Heart right ventricle (tissue), 16 donors: ENCODE measurements around the gene ACOXL. TPM values are rescaled to one million over a fixed set of nuclear protein-coding genes. Genes with fewer than 3 reads are reported as not detected.

ENCODE experiments used
- ATAC-seq, 8 donors: fragments of 200-7000 bp; cut with Tn5 transposase; one replicate each; pipeline ENCODE4 v1.9.1; 2020; ENCODE audit warnings: mild to moderate bottlenecking in 8 of 8, moderate library complexity in 8 of 8, moderate number of reproducible peaks in 1 of 8
- DNase-seq, 2 donors: peaks; one replicate each; pipeline ENCODE4 v3.0.0-alpha.2; 2020
- H3K27ac ChIP-seq, 10 donors: fragments of 200-600 bp; sonication (generic) in 2 of 10; one replicate each; pipeline versions ENCODE4 v1.5.0 to v1.8.0; 2020 to 2022; ENCODE audit warnings: mild to moderate bottlenecking in 3 of 10
- H3K27me3 ChIP-seq, 7 donors: fragments of 200-600 bp; one replicate each; pipeline ENCODE4 v1.8.0; 2021 to 2022; ENCODE audit warnings: mild to moderate bottlenecking in 2 of 7
- H3K36me3 ChIP-seq, 9 donors: fragments of 200-600 bp; sonication (generic) in 1 of 9; one replicate each; pipeline versions ENCODE4 v1.5.0 to v1.8.0; 2020 to 2022; ENCODE audit warnings: mild to moderate bottlenecking in 2 of 9
- H3K4me1 ChIP-seq, 9 donors: fragments of 200-600 bp; sonication (generic) in 1 of 9; one replicate each; pipeline versions ENCODE4 v1.5.0 to v1.8.0; 2020 to 2022; ENCODE audit warnings: mild to moderate bottlenecking in 4 of 9
- H3K4me3 ChIP-seq, 10 donors: fragments of 200-600 bp; sonication (generic) in 2 of 10; one replicate each; pipeline versions ENCODE4 v1.5.0 to v1.8.0; 2020 to 2022; ENCODE audit warnings: mild to moderate bottlenecking in 7 of 10, moderate library complexity in 2 of 10
- H3K9me3 ChIP-seq, 11 donors: fragments of 200-600 bp in 10 of 11; sonication (generic) in 2 of 11; one replicate each; pipeline versions ENCODE4 v1.5.0 to v1.8.0; 2013 to 2022; ENCODE audit warnings: mild to moderate bottlenecking in 2 of 11, control low read depth in 1 of 11, moderate library complexity in 1 of 11
- CTCF ChIP-seq, 9 donors: fragments of 200-600 bp; sonication (generic) in 2 of 9; IDR thresholded peaks; one replicate each; pipeline versions ENCODE4 v1.5.0 to v1.8.0; 2021 to 2022; ENCODE audit warnings: antibody characterized with exemption in 9 of 9, mild to moderate bottlenecking in 5 of 9, moderate library complexity in 1 of 9
- WGBS, 2 donors: extraction: QIAGEN DNeasy Blood & Tissue Kit; methylation state at CpG; one replicate each; pipeline ENCODE4 v1.1.7; 2013; ENCODE audit warnings: inconsistent platforms in 1 of 2; 5-methylcytosine and 5-hydroxymethylcytosine counted together
- intact Hi-C, 10 donors: fragments of 100-400 bp; cut with DNase I; formaldehyde crosslinking; loops; one replicate each; pipeline versions ENCODE4 v1.11.1 to v1.14.2; 2022
- polyA plus RNA-seq, 2 donors: library from polyadenylated mRNA; stranded (reverse); fragments of 200-250 nt; gene quantifications; one replicate each; pipeline ENCODE4 v1.2.3, GENCODE V29; 2013
- total RNA-seq, 10 donors: library from RNA; stranded (reverse); fragmentation: NEBNext Ultra II Directional in 3 of 10; extraction: Animal tissue kit (Norgen Biotek cat#: 25700) in 3 of 10; gene quantifications; one replicate each; pipeline versions ENCODE4 v1.2.1 to v1.2.4, GENCODE V29; 2021 to 2023
- donor health status: Arrhythmogenic right ventricular cardiomyopathy.
- donor health status: ischemic (EF 13 %, LVEDD 7.1; RV severe dilation, severe dysfunction).
- donor health status: healthy with polysubstance abuse.
- donor health status: DM: no; HTN: yes; CAD: no.
- donor health status: DM: no; HTN: no; CAD: no.
- donor health status: ischemic (EF 25% LVEDD 6.9; RV normal size, moderate dysfunction).
- donor health status: ischemic (EF 25% LVEDD 5.7; RV mildly dilated, moderate dysfunction).
- donor health status: healthy.
- donor health status: DM: yes; HTN: yes; CAD: no.
- donor health status: Ischemic cardiomyopathy.
- donor health status: ischemic (EF 35%, LVEDD 5.7; RV mildly dilated, moderate dysfunction).
- donor health status: nonischemic (EF 11% LVEDD 7.7; RV severe dilation, severe dysfunction).
- donor health status: DM: yes; HTN: yes; CAD: no.
- donor health status: PGD.
- donor health status: ischemic (EF 29% LVEDD 5.4; RV normal size, mild dysfunction).
- donor health status: nonischemic (EF 23%, LVEDD 6.1; RV moderate dilation, normal function).

Gene ACOXL
- total and polyA plus RNA-seq, 12 donors = not detected

DNA sequence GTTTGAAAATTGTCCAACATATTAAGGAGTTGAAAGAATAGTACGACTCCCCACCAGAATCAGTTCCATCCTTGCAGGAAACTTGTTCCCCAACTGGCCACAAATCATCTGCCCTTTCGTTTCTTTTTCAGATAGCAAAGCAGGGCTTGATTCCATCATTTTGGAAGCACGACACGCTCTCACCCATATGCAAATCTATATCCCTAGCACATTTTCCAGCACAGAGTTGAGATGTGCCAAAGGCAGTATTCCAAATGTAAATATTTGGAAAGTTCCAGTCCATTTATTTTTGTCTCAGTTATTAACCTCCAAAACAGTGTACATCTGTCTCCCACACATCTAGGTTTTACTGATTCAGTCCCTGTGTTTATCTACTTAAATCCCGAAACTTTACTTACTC lies 259.5 kb downstream of the ACOXL start:
- Histone ChIP-seq H3K4me1 (peaks cover 0 to 17% (median 0%) of the 10 kb centered on the region in 9 donors), H3K27ac (no peak overlapping the region), H3K9me3 (peaks cover 0 to 22% (median 0%) of the 10 kb centered on the region in 11 donors), H3K27me3 (peaks cover 0 to 5% (median 0%) of the 10 kb centered on the region in 7 donors), H3K4me3 (no peak overlapping the region), H3K36me3 (no peaks in the 10 kb centered on the region)
- ATAC-seq (no peak), DNase-seq (no peak)
- no peak for TF ChIP-seq CTCF (IDR thresholded peaks at IDR 0.05)
- intact Hi-C loops = no loop called here
- WGBS, 2 donors = 68 to 76% methylated on average over 5 of the region's 5 CpGs

DNA sequence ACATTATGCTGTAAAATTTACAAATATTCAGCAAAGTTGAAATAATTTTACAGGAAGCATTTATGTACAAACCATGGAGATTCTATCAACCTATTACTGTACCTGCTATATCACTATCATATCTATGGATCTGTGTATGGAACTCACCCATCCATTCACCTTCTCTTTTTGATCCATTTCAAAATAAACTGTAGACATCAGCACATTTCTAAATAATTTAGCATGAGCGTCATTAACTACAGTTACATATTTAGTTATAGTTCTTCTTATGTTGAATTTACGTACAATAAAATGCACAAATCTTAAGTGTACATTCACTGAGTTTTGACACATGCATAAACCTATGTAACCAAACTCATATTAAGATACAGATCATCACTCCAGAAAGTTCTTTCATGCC lies 260.5 kb downstream of the ACOXL start:
- ATAC-seq = no peak
- no peak for TF ChIP-seq CTCF (IDR thresholded peaks at IDR 0.05)
- Histone ChIP-seq H3K27ac (no peak overlapping the region), H3K27me3 (peaks cover 0 to 5% (median 0%) of the 10 kb centered on the region in 7 donors), H3K36me3 (no peaks in the 10 kb centered on the region), H3K4me3 (no peak overlapping the region), H3K4me1 (peaks cover 0 to 17% (median 0%) of the 10 kb centered on the region in 9 donors), H3K9me3 (peaks cover 0 to 28% (median 0%) of the 10 kb centered on the region in 11 donors)
- WGBS, 2 donors = 93 to 99% methylated on average over 2 of the region's 2 CpGs
- DNase-seq = no peak
- intact Hi-C loops = no loop called here

- ATAC-seq (peak in 7 of 8 donors; percentile 47 to 83 (median 73)), DNase-seq (peak in 1 of 2 donors; percentile 19)
- peaks cover 0 to 17% (median 0%) of the 10 kb centered on the region in 9 donors for H3K4me1 ChIP-seq
- intact Hi-C loops = no loop called here
- no peak overlapping the region for H3K4me3 ChIP-seq
- peaks cover 0 to 5% (median 0%) of the 10 kb centered on the region in 7 donors for H3K27me3 ChIP-seq
- 45 to 48% methylated on average over 4 of the region's 4 CpGs for WGBS, 2 donors
- peaks cover 0 to 28% (median 0%) of the 10 kb centered on the region in 11 donors for H3K9me3 ChIP-seq
- no peak for TF ChIP-seq CTCF (IDR thresholded peaks at IDR 0.05)
- no peaks in the 10 kb centered on the region for H3K36me3 ChIP-seq
- H3K27ac ChIP-seq = no peak overlapping the region
Measured at GRCh38 chr2:110993557-110994231, 261.3 kb downstream of the ACOXL start.

- TF ChIP-seq CTCF (IDR thresholded peaks at IDR 0.05) = no peak
- Histone ChIP-seq H3K27ac (no peak overlapping the region), H3K27me3 (peaks cover 0 to 5% (median 0%) of the 10 kb centered on the region in 7 donors), H3K36me3 (no peaks in the 10 kb centered on the region), H3K4me1 (peaks cover 0 to 17% (median 0%) of the 10 kb centered on the region in 9 donors), H3K9me3 (peaks cover 0 to 28% (median 0%) of the 10 kb centered on the region in 11 donors), H3K4me3 (no peak overlapping the region)
- WGBS, 2 donors = 45 to 62% methylated on average over 5 of the region's 5 CpGs
- intact Hi-C loops = no loop called here
- no peak for DNase-seq
- no peak for ATAC-seq
Measured at GRCh38 chr2:110994250-110994961, 262.0 kb downstream of the ACOXL start.
